GM19324 (cell line): ENCODE results near the gene CSRP1.

Source experiments
- ATAC-seq: cut with Tn5 transposase; IDR thresholded peaks from one replicate; pipeline ENCODE4 v1.9.1; 2021; ENCODE audit warnings: mild to moderate bottlenecking, moderate library complexity; ENCODE audit not compliant: unreplicated experiment, low FRiP score

The CSRP1 gene

GRCh38 chr1:201515895-201516294 is 9.0 kb upstream of the CSRP1 start:
- no peak for ATAC-seq

GRCh38 chr1:201515062-201515750 is 8.3 kb upstream of the CSRP1 start:
- no peak for ATAC-seq

DNA sequence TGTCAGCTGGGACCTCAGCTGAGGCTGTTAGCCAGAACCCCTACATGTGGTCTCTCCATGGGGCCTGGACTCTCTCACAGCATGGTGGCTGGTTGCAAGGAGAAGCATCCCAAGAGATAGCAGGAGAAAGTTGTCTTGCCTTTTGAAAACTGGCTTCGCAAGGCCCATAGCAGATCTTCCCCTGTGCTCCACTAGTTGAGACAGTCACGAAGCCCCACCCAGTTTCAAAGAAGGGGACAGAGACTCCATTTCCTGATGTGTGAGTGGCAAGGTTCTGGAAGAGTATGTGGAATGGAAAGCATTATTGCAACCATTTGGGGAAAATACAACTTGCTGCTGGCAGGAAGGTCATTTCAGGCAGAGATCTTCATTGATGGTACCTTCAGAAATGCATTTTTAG is 7.5 kb upstream of the CSRP1 start:
- ATAC-seq = no peak

DNA sequence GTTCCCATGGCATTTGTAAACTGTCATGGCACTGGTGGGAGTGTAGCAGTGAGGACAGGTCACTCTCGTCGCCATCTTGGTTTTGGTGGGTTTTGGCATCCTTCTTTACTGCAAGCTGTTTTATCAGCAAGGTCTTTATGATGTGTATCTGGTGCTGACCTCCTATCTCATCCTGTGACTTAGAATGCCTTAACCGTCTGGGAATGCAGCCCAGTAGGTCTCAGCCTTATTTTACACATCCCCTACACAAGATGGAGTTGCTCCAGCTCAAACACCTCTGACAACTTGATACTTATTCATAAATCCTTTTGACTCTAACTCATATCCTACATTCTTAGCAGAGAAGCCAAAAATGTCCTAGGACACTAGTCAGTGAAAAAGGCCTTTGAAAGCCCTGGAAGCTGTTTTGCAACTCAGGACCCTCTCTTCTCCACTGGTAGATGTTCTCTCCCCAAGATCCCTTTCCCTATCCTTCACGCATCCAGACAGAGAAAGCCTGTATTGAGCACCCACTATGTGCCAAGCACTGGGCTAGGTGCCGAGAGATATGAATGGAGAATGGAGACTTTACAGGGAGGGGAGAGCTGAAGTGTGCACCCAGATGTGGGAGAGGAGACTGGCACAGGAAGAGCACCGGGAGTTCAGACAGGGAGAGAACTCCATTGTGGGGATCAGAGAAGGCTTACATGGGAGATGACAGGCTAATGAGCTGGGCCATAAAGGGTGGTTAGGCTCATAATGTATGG is 6.7 kb upstream of the CSRP1 start:
- no peak for ATAC-seq

DNA sequence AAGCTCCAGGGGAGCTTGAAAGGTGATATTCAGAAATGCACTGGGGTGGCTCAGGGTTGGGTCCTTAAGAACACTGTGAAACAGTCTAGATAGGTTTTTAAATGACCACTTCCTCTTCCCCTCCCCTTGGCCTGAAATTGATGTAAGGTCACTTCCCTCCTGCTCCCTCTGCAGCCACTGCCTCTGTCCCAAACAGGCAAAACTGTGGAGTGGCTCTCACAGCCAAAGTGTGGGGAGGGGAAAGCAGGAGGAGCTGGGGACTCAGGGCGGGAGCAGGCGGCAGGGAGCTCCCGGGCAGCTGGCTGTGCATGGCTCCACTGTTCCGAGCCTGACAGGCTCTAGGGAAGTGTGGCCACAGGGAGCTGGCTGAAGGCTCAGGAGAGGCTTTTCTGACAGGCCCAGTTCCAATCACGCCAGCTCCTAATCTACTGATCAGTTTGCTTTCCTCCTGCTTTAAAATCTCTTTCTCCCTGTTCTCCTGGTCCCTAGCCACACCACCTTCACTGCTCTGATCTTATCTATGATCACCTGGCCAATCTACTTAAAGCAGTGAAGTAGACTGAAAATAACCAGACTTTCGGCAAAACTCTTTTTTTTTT is 5.1 kb upstream of the CSRP1 start:
- no peak for ATAC-seq

- no peak for ATAC-seq
These were observed 4.5 kb upstream of the CSRP1 start for GRCh38 chr1:201511396-201511940.

DNA sequence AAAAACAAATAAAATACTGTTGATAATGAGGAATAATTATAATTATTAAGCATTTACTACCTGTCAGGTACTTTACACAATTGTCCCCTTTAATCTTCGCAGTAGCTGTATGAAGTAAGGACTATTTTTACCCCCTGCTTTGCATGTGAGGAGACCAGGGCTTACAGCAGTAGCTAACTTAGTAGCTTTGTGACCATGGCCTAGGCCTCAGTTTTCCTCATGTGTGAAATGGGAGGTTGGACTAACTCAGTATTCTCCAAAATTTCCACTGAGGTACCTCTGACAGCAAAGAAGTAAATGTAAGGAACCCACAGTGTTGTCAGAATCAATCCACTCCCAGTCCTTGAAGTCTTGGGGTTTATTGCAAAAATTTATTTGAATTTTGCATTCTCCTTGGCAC is 3.8 kb upstream of the CSRP1 start:
- no peak for ATAC-seq

DNA sequence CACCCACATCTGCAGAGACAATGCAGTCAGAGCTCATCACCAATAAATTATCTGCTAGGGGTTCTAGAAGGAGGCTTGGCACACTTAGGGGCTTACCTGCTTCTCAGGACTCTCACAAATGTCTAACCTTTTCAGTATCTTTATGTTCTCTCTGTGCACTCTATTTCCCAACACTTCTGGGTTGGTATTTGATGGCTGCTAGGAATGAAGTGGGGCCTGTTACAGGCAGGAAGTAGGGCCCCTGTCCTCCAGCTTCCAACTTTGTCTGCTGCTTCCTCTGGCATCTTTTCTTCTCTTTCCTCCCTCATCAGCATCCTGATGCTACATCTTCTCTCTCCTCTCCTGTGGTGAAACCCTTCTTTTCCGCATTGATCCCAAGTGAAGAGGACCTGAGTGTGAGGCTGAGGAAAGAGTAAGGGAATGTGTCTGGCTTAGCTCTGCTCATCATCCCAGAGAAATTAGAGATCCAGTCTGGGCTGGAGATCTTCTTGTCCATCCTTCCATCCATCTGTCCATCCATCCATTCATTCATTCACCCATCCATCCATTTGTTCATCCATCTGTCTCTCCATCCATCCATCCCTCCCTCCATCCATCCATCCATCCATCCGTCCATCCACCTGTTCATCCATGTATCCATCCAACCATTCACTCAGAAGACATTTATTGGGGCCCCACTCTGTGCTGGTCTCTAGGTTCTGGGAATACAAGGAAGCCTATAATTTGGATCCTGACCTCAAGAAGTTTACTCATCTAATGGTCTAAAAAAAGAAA is 2.9 kb upstream of the CSRP1 start:
- ATAC-seq = no peak

DNA sequence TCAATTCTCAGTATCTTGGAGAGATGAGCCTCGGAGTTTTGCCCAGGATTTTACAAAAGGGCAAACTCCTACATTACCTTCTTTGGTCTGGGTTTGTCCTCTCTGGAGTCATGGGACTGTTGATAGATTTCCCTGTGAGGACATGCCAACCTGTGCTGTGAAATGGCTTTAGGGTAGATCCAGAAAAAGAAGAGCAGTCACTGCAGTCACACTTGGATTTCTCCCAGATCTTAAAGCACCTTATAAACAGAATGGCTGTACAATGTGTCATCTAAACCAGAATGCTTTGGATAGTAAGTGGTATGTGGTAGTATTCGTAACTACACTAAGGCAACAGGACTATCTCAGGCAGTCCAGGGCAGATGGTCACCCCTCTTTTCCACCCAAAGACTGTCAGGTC is 1.9 kb upstream of the CSRP1 start:
- no peak for ATAC-seq

GRCh38 chr1:201507360-201507675 is 395 bp upstream of the CSRP1 start:
- no peak for ATAC-seq

GRCh38 chr1:201506092-201506491 is 831 bp downstream of the CSRP1 start:
- ATAC-seq = no peak

DNA sequence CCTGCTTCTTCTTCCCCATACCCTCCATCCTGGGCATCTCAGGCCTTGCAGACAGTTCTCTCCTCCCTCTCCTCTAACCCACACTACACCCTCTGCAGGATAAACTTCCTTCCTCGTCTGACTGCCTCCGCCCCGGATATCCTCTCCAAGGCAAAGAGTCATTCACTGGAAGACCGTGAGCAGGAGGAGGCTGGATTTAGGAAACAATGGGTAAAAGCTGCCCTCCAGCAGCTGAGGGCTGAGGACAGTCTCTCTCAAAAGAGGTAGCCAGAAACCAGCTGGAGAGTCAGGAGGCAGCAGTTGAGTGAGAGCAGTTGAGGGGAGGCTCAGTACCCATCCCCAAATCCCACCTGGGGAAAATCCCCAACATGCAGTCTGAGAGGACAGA is 1.4 kb downstream of the CSRP1 start:
- no peak for ATAC-seq

- no peak for ATAC-seq
These were observed 2.0 kb downstream of the CSRP1 start for GRCh38 chr1:201504799-201505502.

DNA sequence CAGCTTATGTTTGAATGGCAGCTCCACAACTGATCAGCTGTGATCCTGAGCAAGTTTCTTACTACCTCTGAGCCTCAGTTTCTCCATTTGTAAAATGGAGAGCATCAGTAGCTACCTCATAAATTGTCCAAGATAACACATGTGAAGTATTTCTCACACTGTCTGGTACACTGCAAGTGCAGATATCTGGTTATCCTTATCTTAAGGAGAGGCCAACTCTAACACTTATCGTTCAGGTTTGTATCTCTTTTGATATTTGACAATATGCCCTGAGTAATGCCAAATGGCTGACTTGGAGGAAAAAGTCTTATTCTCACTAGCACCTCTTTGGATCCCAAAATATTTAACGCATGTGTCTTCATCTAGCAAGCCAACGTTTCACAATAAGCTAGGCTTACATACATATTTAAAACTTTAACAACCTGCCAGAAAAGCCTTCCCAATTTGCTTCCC is 2.7 kb downstream of the CSRP1 start:
- no peak for ATAC-seq

GRCh38 chr1:201503397-201504176 is 3.3 kb downstream of the CSRP1 start:
- ATAC-seq = no peak

GRCh38 chr1:201502511-201502857 is 4.4 kb downstream of the CSRP1 start:
- ATAC-seq = no peak

DNA sequence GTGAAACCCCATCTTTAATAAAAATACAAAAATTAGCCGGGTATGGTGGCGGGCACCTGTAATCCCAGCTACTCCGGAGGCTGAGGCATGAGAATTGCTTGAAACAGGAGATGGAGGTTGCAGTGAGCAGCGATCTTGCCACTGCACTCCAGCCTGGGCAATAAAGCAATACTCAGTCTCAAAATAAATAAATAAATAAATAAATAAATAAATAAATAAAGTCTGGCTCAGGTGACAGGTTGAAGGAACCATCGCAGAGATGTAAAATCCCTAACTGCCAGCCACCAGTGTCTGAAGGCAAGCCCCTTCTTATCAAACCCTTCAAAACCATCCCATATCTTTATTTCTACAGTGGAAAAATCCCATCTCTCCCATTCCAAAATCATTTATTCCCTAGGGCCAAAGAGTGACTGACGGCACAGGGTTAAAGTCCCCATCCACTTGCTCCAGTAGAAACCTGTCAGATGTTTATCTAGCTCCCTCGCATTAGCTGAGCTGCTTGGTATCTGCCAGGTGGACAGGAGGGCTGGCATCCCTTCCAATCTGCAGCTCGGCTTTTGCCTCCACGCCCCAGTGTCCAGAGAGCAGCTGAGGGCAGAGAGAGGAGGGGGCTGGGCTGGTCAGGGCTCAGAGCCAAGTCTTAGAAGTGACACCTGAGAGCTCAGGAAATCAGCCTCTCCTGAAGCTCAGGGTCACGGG is 5.0 kb downstream of the CSRP1 start:
- ATAC-seq = no peak

DNA sequence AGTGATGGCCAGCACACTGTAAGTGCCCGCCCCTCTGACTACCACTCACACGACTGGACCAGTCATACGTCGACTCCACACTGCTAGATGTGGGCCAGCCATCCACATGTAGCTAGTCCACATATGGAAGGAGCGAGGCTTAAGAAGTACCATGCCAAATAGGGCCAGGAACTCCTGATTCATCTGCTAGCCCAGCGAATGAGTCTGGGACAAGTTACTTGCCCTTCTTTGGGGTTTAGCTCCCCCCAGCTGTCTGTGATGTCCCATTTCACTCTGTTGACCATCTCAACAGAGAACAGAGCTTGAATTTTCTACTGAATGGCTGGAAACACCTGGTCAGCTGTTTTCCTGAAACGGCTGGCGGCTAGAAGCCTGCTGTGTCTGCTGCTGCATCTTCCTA is 5.8 kb downstream of the CSRP1 start:
- ATAC-seq = no peak

GRCh38 chr1:201500670-201501120 is 6.2 kb downstream of the CSRP1 start:
- no peak for ATAC-seq
